Measurements from ENCODE around the gene LMF1. TPM values are rescaled to one million over a fixed set of nuclear protein-coding genes. Genes with fewer than 3 reads are reported as not detected.

Gene LMF1
- polyA plus RNA-seq, 1 donor from 2014 or later: 16.2 TPM

GRCh38 chr16:971582-971905 lies 760 bp upstream of the LMF1 start:
- Histone ChIP-seq H3K79me2 (replicated peaks; ENCODE audit: insufficient read depth, low read length) (peaks cover 3% of the 10 kb centered on the region), H3K9ac (ENCODE audit: low read length) (no peak overlapping the region), H3K36me3 (ENCODE audit: insufficient read depth, low read length) (no peaks in the 10 kb centered on the region), H3K4me2 (ENCODE audit: low read length) (no peak overlapping the region), H3K27ac (ENCODE audit: low read length) (no peak overlapping the region), H3K9me2 (ENCODE audit: insufficient read depth, low read length) (no peaks in the 10 kb centered on the region), H3K4me3 (ENCODE audit: low read length) (no peak overlapping the region), H3F3A (ENCODE audit: insufficient read depth, low read length, poor library complexity, severe bottlenecking) (peaks cover 4% of the 10 kb centered on the region), H2AFZ (ENCODE audit: low read depth, low read length) (no peak overlapping the region), H4K20me1 (ENCODE audit: insufficient read depth) (peaks cover 5% of the 10 kb centered on the region), H3K9me3 (ENCODE audit: low read length) (no peaks in the 10 kb centered on the region), H3K27me3 (ENCODE audit: insufficient read depth, low read depth, low read length) (no peaks in the 10 kb centered on the region)
- TF ChIP-seq TAF1 (IDR thresholded peaks at IDR 0.05; ENCODE audit: low read depth): no peak
- TF ChIP-seq SMC3 (conservative IDR thresholded peaks at IDR 0.05; ENCODE audit: poor library complexity): no peak

- Histone ChIP-seq H3K9me2 (ENCODE audit: insufficient read depth, low read length) (no peaks in the 10 kb centered on the region), H3K79me2 (replicated peaks; ENCODE audit: insufficient read depth, low read length) (peaks cover 3% of the 10 kb centered on the region), H3K4me2 (ENCODE audit: low read length) (peak overlapping the region; percentile 55), H3K9ac (ENCODE audit: low read length) (peak overlapping the region; percentile 77), H4K20me1 (ENCODE audit: insufficient read depth) (peaks cover 5% of the 10 kb centered on the region), H3K27ac (ENCODE audit: low read length) (no peak overlapping the region), H3K9me3 (ENCODE audit: low read length) (no peaks in the 10 kb centered on the region), H3K36me3 (ENCODE audit: insufficient read depth, low read length) (no peaks in the 10 kb centered on the region), H2AFZ (ENCODE audit: low read depth, low read length) (peak overlapping the region; percentile 83), H3F3A (ENCODE audit: insufficient read depth, low read length, poor library complexity, severe bottlenecking) (peaks cover 4% of the 10 kb centered on the region), H3K27me3 (ENCODE audit: insufficient read depth, low read depth, low read length) (no peaks in the 10 kb centered on the region), H3K4me3 (ENCODE audit: low read length) (peak overlapping the region; percentile 93)
- TF ChIP-seq CTCF (IDR thresholded peaks at IDR 0.05; ENCODE audit: poor library complexity, severe bottlenecking) (no peak), POLR2AphosphoS5 (IDR thresholded peaks at IDR 0.05) (no peak), EP300 (conservative IDR thresholded peaks at IDR 0.05; ENCODE audit: poor library complexity, severe bottlenecking) (no peak), SMC3 (conservative IDR thresholded peaks at IDR 0.05; ENCODE audit: poor library complexity) (peak; percentile 5)
These were observed 408 bp downstream of the LMF1 start for GRCh38 chr16:970386-970765.

- H2AFZ ChIP-seq (ENCODE audit: low read depth, low read length): peak overlapping the region; percentile 83
- TF ChIP-seq TAF1 (IDR thresholded peaks at IDR 0.05; ENCODE audit: low read depth): no peak
- TF ChIP-seq SMC3 (conservative IDR thresholded peaks at IDR 0.05; ENCODE audit: poor library complexity): no peak
- TF ChIP-seq POLR2AphosphoS5 (IDR thresholded peaks at IDR 0.05): no peak
- TF ChIP-seq EP300 (conservative IDR thresholded peaks at IDR 0.05; ENCODE audit: poor library complexity, severe bottlenecking): no peak
- TF ChIP-seq CTCF (IDR thresholded peaks at IDR 0.05; ENCODE audit: poor library complexity, severe bottlenecking): no peak
- TF ChIP-seq MXI1 (conservative IDR thresholded peaks at IDR 0.05; ENCODE audit: poor library complexity, severe bottlenecking): no peak
- TF ChIP-seq REST (IDR thresholded peaks at IDR 0.05; ENCODE audit: borderline replicate concordance): no peak
- TF ChIP-seq RAD21 (conservative IDR thresholded peaks at IDR 0.05): no peak
- TF ChIP-seq EZH2 (IDR thresholded peaks at IDR 0.05; ENCODE audit: borderline replicate concordance, insufficient read depth, low read length, poor library complexity, severe bottlenecking): no peak
These were observed 1.0 kb downstream of the LMF1 start for GRCh38 chr16:969508-970385.

More at GRCh38 chr16:969508-970385, 1.0 kb downstream of the LMF1 start:
- H4K20me1 ChIP-seq (ENCODE audit: insufficient read depth): peaks cover 5% of the 10 kb centered on the region
- peaks cover 3% of the 10 kb centered on the region for H3K79me2 ChIP-seq (replicated peaks; ENCODE audit: insufficient read depth, low read length)
- H3K27ac ChIP-seq (ENCODE audit: low read length): no peak overlapping the region
- peak overlapping the region; percentile 77 for H3K9ac ChIP-seq (ENCODE audit: low read length)
- H3K4me3 ChIP-seq (ENCODE audit: low read length): peak overlapping the region; percentile 93
- H3F3A ChIP-seq (ENCODE audit: insufficient read depth, low read length, poor library complexity, severe bottlenecking): peaks cover 4% of the 10 kb centered on the region
- no peaks in the 10 kb centered on the region for H3K36me3 ChIP-seq (ENCODE audit: insufficient read depth, low read length)
- H3K9me3 ChIP-seq (ENCODE audit: low read length): no peaks in the 10 kb centered on the region
- peak overlapping the region; percentile 55 for H3K4me2 ChIP-seq (ENCODE audit: low read length)
- no peaks in the 10 kb centered on the region for H3K27me3 ChIP-seq (ENCODE audit: insufficient read depth, low read depth, low read length)
- H3K9me2 ChIP-seq (ENCODE audit: insufficient read depth, low read length): no peaks in the 10 kb centered on the region

Data from neural cell (in vitro differentiated cells).